Neural crest cell (in vitro differentiated cells): ENCODE results near the gene ARFGEF3. TPM values are rescaled to one million over a fixed set of nuclear protein-coding genes. Genes with fewer than 3 reads are reported as not detected.

Experiments used
- DNase-seq: peaks from one replicate; pipeline ENCODE4 v3.0.0; 2021; ENCODE audit warnings: low read depth, mixed read lengths, low spot score
- H3K27ac Mint-ChIP-seq: one replicate; pipeline ENCODE4 v1.8.0; 2021; ENCODE audit warnings: mild to moderate bottlenecking, mixed read lengths; ENCODE audit not compliant: unreplicated experiment
- H3K27me3 Mint-ChIP-seq: 2 replicates; pipeline ENCODE4 v1.8.0; 2021; ENCODE audit warnings: low read depth, mild to moderate bottlenecking, mixed read lengths
- H3K36me3 Mint-ChIP-seq: 2 replicates; pipeline ENCODE4 v1.8.0; 2021; ENCODE audit warnings: low read depth, mild to moderate bottlenecking, mixed read lengths
- H3K4me1 Mint-ChIP-seq: 2 replicates; pipeline ENCODE4 v1.8.0; 2021; ENCODE audit warnings: mixed read lengths
- H3K4me3 Mint-ChIP-seq: one replicate; pipeline ENCODE4 v1.8.0; 2021; ENCODE audit warnings: mild to moderate bottlenecking, mixed read lengths
- H3K9me3 Mint-ChIP-seq: 2 replicates; pipeline ENCODE4 v1.8.0; 2021; ENCODE audit warnings: mixed read lengths
- total RNA-seq: library from RNA; stranded (reverse); gene quantifications from 2 replicates; pipeline ENCODE4 v1.2.1, GENCODE V29; 2021
- TF ChIP-seq, protein P1 (sequence below): fragments of 200-600 bp; sonication (generic); conservative IDR thresholded peaks from 2 replicates; pipeline ENCODE4 v1.5.0; 2021; ENCODE audit warnings: antibody characterized with exemption, mild to moderate bottlenecking

The ARFGEF3 gene
- total RNA-seq, 1 donor from 2014 or later = 0.30 TPM

DNA sequence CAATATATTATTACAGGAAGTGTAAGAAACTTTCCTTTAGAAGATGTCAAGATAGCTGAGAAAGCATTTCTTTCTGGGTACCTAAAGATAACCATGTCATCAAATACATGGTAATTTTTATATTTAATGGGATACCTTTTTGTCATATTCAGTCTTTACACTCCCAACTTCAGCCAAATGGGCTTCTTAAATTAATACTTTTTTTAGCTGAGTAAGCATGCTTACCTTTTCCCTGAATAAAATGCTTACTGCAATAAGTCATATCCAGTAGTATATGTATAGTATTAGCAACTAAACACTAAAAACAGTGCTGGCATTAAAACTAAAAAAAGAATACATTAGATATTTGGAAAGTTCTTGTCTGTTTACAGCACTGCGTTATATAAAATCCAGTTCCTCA is 74.0 kb downstream of the ARFGEF3 start:
- no peak for DNase-seq
- no peak overlapping the region for H3K27ac Mint-ChIP-seq
- no peak overlapping the region for H3K4me3 Mint-ChIP-seq
- peaks cover 2% of the 10 kb centered on the region for H3K27me3 Mint-ChIP-seq
- H3K4me1 Mint-ChIP-seq = no peaks in the 10 kb centered on the region
- no peaks in the 10 kb centered on the region for H3K36me3 Mint-ChIP-seq
- H3K9me3 Mint-ChIP-seq = no peaks in the 10 kb centered on the region
- TF ChIP-seq, protein P1, sequence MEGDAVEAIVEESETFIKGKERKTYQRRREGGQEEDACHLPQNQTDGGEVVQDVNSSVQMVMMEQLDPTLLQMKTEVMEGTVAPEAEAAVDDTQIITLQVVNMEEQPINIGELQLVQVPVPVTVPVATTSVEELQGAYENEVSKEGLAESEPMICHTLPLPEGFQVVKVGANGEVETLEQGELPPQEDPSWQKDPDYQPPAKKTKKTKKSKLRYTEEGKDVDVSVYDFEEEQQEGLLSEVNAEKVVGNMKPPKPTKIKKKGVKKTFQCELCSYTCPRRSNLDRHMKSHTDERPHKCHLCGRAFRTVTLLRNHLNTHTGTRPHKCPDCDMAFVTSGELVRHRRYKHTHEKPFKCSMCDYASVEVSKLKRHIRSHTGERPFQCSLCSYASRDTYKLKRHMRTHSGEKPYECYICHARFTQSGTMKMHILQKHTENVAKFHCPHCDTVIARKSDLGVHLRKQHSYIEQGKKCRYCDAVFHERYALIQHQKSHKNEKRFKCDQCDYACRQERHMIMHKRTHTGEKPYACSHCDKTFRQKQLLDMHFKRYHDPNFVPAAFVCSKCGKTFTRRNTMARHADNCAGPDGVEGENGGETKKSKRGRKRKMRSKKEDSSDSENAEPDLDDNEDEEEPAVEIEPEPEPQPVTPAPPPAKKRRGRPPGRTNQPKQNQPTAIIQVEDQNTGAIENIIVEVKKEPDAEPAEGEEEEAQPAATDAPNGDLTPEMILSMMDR = no peak

- Mint-ChIP-seq H3K9me3 (no peaks in the 10 kb centered on the region), H3K4me3 (no peak overlapping the region), H3K36me3 (no peaks in the 10 kb centered on the region), H3K27ac (no peak overlapping the region), H3K4me1 (no peaks in the 10 kb centered on the region), H3K27me3 (no peaks in the 10 kb centered on the region)
- no peak for DNase-seq
- TF ChIP-seq, protein P1 = no peak
Measured at GRCh38 chr6:138237463-138237862, 75.7 kb downstream of the ARFGEF3 start.

DNA sequence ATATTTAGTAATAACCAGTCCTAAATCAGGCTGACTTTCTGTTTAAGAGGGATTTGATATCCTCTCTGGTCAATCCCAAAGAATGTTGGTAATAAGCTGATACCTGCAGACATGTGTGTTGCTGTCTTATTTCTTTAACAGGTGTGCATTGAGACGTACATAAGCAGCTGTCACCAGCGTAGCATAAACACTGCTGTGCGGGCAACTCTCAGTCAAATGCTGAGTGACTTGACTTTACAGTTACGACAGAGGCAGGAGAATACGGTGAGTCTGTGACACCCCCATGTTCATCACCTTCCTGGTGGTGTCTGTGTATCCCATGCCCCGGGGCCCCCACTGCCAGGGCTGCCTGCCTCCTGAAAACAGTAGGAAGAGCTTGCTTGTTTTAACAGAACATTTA is 76.6 kb downstream of the ARFGEF3 start:
- Mint-ChIP-seq H3K4me3 (no peak overlapping the region), H3K9me3 (no peaks in the 10 kb centered on the region), H3K27me3 (no peaks in the 10 kb centered on the region), H3K36me3 (no peaks in the 10 kb centered on the region), H3K27ac (no peak overlapping the region), H3K4me1 (no peaks in the 10 kb centered on the region)
- TF ChIP-seq, protein P1 = no peak
- no peak for DNase-seq

GRCh38 chr6:138239774-138240173 is 78.0 kb downstream of the ARFGEF3 start:
- DNase-seq = no peak
- Mint-ChIP-seq H3K4me3 (no peak overlapping the region), H3K9me3 (no peaks in the 10 kb centered on the region), H3K36me3 (no peaks in the 10 kb centered on the region), H3K27me3 (no peaks in the 10 kb centered on the region), H3K4me1 (no peaks in the 10 kb centered on the region), H3K27ac (no peak overlapping the region)
- TF ChIP-seq, protein P1 = no peak

GRCh38 chr6:138240476-138241245 is 78.9 kb downstream of the ARFGEF3 start:
- Mint-ChIP-seq H3K9me3 (no peaks in the 10 kb centered on the region), H3K4me3 (no peak overlapping the region), H3K4me1 (no peaks in the 10 kb centered on the region), H3K27me3 (no peaks in the 10 kb centered on the region), H3K36me3 (no peaks in the 10 kb centered on the region), H3K27ac (no peak overlapping the region)
- DNase-seq = no peak
- TF ChIP-seq, protein P1 = no peak
